Thyroid gland (tissue), 4 donors: Measurements from ENCODE around the gene JPT2. TPM values are rescaled to one million over a fixed set of nuclear protein-coding genes. Genes with fewer than 3 reads are reported as not detected.
"Not testable (repeated sequence)": the region's sequence is repeated elsewhere in the genome, so short reads cannot be mapped to it uniquely, and the experiment has no call there.

ENCODE experiments used
- DNase-seq, 2 donors: peaks; one replicate each; pipeline ENCODE4 v3.0.0-alpha.2; 2019
- H3K27ac ChIP-seq, 3 donors: fragments of 200-600 bp; sonication (generic); 1 replicate in 2 of 3; 2 replicates in 1 of 3; pipeline ENCODE4 v1.5.1; 2016 to 2019; ENCODE audit warnings: mild to moderate bottlenecking in 1 of 3, moderate library complexity in 1 of 3
- H3K27me3 ChIP-seq: fragments of 200-600 bp; sonication (generic); one replicate; pipeline ENCODE4 v1.5.1; 2019
- H3K36me3 ChIP-seq, 2 donors: fragments of 200-600 bp; sonication (generic); one replicate each; pipeline ENCODE4 v1.5.1; 2016 to 2019
- H3K4me1 ChIP-seq, 2 donors: fragments of 200-600 bp; sonication (generic); one replicate each; pipeline ENCODE4 v1.5.1; 2017 to 2019
- H3K4me3 ChIP-seq, 3 donors: fragments of 200-600 bp; sonication (generic); replicated peaks in 1 of 3; 1 replicate in 2 of 3; 2 replicates in 1 of 3; pipeline ENCODE4 v1.5.1; 2016; ENCODE audit warnings: mild to moderate bottlenecking in 1 of 3
- H3K9me3 ChIP-seq: fragments of 200-600 bp; sonication (generic); one replicate; pipeline ENCODE4 v1.5.1; 2017
- POLR2A ChIP-seq, 2 donors: fragments of 450-650 bp; IDR thresholded peaks; one replicate each; pipeline ENCODE4 v1.6.1; 2017; ENCODE audit warnings: antibody characterized with exemption in 2 of 2, mild to moderate bottlenecking in 2 of 2, moderate library complexity in 1 of 2
- WGBS, 2 donors: methylation state at CpG; one replicate each; pipeline ENCODE4 v1.1.5; 2017; 5-methylcytosine and 5-hydroxymethylcytosine counted together
- intact Hi-C: fragments of 100-400 bp; cut with DNase I; formaldehyde crosslinking; loops from one replicate; pipeline ENCODE4 v1.15.1; 2023
- total RNA-seq, 4 donors: library from RNA; depleted of rRNA; stranded (reverse); fragments of >200 nt; gene quantifications; one replicate each; pipeline ENCODE4 v1.2.3, GENCODE V29; 2016
- TF ChIP-seq, protein P1 (sequence below), 6 experiments: fragments of 200-600 bp in 3 of 6; fragments of 450-650 bp in 3 of 6; sonication (generic) in 3 of 6; IDR thresholded peaks; one replicate each; pipeline ENCODE4 v1.5.1; 2016 to 2019; ENCODE audit warnings: antibody characterized with exemption in 6 of 6, mild to moderate bottlenecking in 2 of 6, inconsistent platforms in 1 of 6, moderate library complexity in 1 of 6

JPT2 gene
- total RNA-seq, 4 donors from 2014 or later: 30.8 to 50.3 (median 44.9) TPM

DNA sequence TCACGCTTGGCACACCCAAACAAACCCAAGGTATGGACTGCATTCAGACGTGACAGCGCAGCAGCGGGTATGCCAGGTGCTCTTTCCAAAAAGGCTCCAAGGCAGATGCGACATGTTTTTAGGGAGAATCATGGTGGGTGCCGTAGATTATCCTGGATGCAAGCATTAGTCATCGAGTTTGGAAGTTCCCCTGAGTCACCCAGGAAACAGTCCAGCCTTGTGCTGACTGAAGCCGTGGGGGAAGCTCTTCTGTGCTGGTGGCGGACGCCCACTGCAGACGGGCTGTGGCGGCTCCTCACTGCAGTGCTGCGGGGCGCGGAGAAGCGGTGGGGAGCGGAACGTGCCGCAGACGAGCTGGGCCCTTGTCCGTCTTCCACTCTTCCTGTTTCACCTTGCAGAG is 13.9 kb downstream of the JPT2 start:
- intact Hi-C loops: no loop called here
- H3K27me3 ChIP-seq: no peaks in the 10 kb centered on the region
- no peaks in the 10 kb centered on the region for H3K9me3 ChIP-seq
- H3K36me3 ChIP-seq: peaks cover 17 to 28% of the 10 kb centered on the region in 2 donors
- no peak for TF ChIP-seq POLR2A (IDR thresholded peaks at IDR 0.05)
- TF ChIP-seq, protein P1, sequence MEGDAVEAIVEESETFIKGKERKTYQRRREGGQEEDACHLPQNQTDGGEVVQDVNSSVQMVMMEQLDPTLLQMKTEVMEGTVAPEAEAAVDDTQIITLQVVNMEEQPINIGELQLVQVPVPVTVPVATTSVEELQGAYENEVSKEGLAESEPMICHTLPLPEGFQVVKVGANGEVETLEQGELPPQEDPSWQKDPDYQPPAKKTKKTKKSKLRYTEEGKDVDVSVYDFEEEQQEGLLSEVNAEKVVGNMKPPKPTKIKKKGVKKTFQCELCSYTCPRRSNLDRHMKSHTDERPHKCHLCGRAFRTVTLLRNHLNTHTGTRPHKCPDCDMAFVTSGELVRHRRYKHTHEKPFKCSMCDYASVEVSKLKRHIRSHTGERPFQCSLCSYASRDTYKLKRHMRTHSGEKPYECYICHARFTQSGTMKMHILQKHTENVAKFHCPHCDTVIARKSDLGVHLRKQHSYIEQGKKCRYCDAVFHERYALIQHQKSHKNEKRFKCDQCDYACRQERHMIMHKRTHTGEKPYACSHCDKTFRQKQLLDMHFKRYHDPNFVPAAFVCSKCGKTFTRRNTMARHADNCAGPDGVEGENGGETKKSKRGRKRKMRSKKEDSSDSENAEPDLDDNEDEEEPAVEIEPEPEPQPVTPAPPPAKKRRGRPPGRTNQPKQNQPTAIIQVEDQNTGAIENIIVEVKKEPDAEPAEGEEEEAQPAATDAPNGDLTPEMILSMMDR (IDR thresholded peaks at IDR 0.05): no peak
- DNase-seq: no peak
- H3K4me3 ChIP-seq: no peak overlapping the region
- no peaks in the 10 kb centered on the region for H3K4me1 ChIP-seq
- H3K27ac ChIP-seq: no peak overlapping the region
- 95 to 98% methylated on average over 21 of the region's 21 CpGs for WGBS, 2 donors

DNA sequence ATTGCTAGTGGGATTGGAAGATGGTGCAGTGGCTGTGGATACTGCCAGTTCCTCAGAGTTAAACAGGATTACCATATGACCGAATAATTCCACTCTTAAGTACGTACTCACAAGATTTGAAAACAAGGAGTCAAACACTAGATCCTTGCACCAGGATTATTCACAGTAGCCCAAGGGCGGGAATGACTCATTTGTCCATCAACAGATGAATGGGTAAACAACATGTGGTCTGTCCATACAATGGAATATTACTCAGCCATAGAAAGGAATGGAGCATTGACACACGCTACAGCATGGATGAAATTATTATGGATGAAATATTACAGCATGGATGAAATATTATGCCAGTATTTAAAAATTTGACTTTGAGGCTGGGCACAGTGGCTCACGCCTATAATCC is 18.8 kb downstream of the JPT2 start:
- Histone ChIP-seq H3K27ac (no peak overlapping the region), H3K4me3 (no peak overlapping the region), H3K4me1 (no peaks in the 10 kb centered on the region), H3K9me3 (no peaks in the 10 kb centered on the region), H3K36me3 (peaks cover 44 to 49% of the 10 kb centered on the region in 2 donors), H3K27me3 (no peaks in the 10 kb centered on the region)
- intact Hi-C loops: no loop called here
- 95 to 97% methylated on average over 5 of the region's 5 CpGs for WGBS, 2 donors
- DNase-seq: no peak
- TF ChIP-seq, protein P1 (IDR thresholded peaks at IDR 0.05): no peak
- TF ChIP-seq POLR2A (IDR thresholded peaks at IDR 0.05): no peak

DNA sequence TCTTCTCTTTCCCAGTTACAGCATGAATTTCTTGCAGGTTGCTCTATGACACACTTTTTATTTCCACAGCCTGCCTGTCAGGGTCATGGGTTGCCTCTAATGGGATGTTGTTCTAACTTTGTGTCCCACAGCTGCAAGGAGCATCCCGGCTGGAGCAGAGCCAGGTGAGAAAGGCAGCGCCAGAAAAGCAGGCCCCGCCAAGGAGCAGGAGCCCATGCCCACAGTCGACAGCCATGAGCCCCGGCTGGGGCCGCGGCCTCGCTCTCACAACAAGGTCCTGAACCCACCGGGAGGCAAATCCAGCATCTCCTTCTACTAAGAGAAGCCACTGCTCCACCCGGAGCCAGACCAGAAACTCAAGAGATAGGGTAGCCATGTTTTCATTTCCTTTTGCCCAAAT is 20.6 kb downstream of the JPT2 start:
- WGBS, 2 donors: 67 to 83% methylated on average over 4 to 10 of the region's 10 CpGs
- TF ChIP-seq, protein P1 (IDR thresholded peaks at IDR 0.05): no peak
- TF ChIP-seq POLR2A (IDR thresholded peaks at IDR 0.05): no peak
- Histone ChIP-seq H3K27ac (no peak overlapping the region), H3K4me1 (no peaks in the 10 kb centered on the region), H3K4me3 (no peak overlapping the region), H3K9me3 (no peaks in the 10 kb centered on the region), H3K36me3 (peaks cover 30 to 39% of the 10 kb centered on the region in 2 donors), H3K27me3 (no peaks in the 10 kb centered on the region)
- intact Hi-C loops: no loop called here
- DNase-seq: no peak

DNA sequence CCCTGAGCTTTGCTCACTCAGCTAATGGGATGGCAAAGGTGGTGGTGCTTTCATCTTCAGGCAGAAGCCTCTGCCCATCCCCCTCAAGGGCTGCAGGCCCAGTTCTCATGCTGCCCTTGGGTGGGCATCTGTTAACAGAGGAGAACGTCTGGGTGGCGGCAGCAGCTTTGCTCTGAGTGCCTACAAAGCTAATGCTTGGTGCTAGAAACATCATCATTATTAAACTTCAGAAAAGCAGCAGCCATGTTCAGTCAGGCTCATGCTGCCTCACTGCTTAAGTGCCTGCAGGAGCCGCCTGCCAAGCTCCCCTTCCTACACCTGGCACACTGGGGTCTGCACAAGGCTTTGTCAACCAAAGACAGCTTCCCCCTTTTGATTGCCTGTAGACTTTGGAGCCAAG is 22.2 kb downstream of the JPT2 start:
- no peak overlapping the region for H3K4me3 ChIP-seq
- H3K9me3 ChIP-seq: no peaks in the 10 kb centered on the region
- peaks cover 4 to 5% of the 10 kb centered on the region in 2 donors for H3K4me1 ChIP-seq
- 89 to 93% methylated on average over 3 of the region's 3 CpGs for WGBS, 2 donors
- no peak overlapping the region for H3K27ac ChIP-seq
- TF ChIP-seq, protein P1 (IDR thresholded peaks at IDR 0.05): no peak
- no peak for DNase-seq
- no peaks in the 10 kb centered on the region for H3K27me3 ChIP-seq
- intact Hi-C loops: loop anchor here (10.0 kb wide), 1 partner anchor 85 kb away; the partner anchor contains the start of genes CRAMP1 and IFT140
- H3K36me3 ChIP-seq: peaks cover 30% of the 10 kb centered on the region in 2 donors

DNA sequence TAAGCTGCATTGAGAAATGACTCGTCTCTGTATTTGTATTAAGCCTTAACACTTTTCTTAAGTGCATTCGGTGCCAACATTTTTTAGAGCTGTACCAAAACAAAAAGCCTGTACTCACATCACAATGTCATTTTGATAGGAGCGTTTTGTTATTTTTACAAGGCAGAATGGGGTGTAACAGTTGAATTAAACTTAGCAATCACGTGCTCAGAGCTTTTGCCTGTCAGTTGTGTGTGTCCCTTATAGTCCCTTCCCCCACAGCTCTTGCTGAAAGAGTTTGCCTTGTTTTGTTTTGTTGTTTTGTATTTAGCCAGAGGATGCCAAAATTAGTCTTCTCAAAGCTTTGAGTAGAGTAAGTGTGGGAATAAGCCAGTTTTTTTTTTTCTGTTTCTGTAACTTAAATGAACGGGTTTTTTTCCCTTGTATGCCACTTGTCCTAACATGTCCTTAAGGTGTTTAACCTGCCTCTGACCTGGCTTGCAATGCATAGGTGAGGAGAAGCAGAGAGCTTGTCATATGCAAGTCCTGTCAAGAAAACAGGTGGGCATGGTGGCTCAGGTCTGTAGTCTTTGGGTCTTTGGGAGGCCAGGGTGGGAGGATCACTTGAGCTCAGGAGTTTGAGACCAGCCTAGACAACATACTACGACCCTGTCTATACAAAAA is 23.3 kb downstream of the JPT2 start:
- Histone ChIP-seq H3K4me1 (peaks cover 4 to 5% of the 10 kb centered on the region in 2 donors), H3K9me3 (no peaks in the 10 kb centered on the region), H3K27ac (no peak overlapping the region), H3K4me3 (no peak overlapping the region), H3K27me3 (no peaks in the 10 kb centered on the region), H3K36me3 (peaks cover 30% of the 10 kb centered on the region in 2 donors)
- TF ChIP-seq, protein P1 (IDR thresholded peaks at IDR 0.05): no peak
- no peak for TF ChIP-seq POLR2A (IDR thresholded peaks at IDR 0.05)
- 90 to 92% methylated on average over 6 of the region's 6 CpGs for WGBS, 2 donors
- intact Hi-C loops: loop anchor here (10.0 kb wide), 1 partner anchor 87 kb away; the partner anchor contains the start of genes CRAMP1 and IFT140
- no peak for DNase-seq

DNA sequence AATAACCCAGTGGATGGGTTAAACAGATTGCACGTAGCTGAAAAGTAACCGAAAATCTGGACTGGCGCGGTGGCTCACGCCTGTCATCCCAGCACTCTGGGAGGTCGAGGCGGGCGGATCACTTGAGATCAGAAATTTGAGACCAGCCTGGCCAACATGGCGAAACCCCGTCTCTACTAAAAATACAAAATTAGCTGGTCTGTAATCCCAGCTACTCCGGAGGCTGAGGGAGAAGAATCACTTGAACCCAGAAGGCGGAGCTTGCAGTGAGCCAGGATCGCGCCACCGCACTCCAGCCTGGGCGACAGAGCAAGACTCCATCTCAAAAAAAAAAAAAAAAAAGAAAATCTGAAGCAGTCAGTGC is 27.2 kb downstream of the JPT2 start:
- peak overlapping the region in 2 of 3 donors; percentile 54 to 97 for H3K4me3 ChIP-seq
- peak overlapping the region; percentile 71 to 91 (median 83) for H3K27ac ChIP-seq
- intact Hi-C loops: loop anchor here (10.0 kb wide), 1 partner anchor 91 kb away; the partner anchor contains the start of genes CRAMP1 and IFT140
- WGBS, 2 donors: 0 to 1% methylated on average over 16 of the region's 16 CpGs
- H3K36me3 ChIP-seq, H3K9me3 ChIP-seq, H3K27me3 ChIP-seq: not testable (repeated sequence)
- H3K4me1 ChIP-seq: peaks cover 18 to 20% of the 10 kb centered on the region in 2 donors
- DNase-seq: peak; percentile 55 to 64
